SHP77 (cell line): Measurements from ENCODE around the gene SDCCAG8.
A peak's percentile ranks its signal among the peaks of the same experiment; 100 is the strongest.

Experiments used
- DNase-seq, 2 experiments: peaks; one replicate each; lab custom pipeline; 2025; lab: John Stamatoyannopoulos, UW

SDCCAG8 gene

DNA sequence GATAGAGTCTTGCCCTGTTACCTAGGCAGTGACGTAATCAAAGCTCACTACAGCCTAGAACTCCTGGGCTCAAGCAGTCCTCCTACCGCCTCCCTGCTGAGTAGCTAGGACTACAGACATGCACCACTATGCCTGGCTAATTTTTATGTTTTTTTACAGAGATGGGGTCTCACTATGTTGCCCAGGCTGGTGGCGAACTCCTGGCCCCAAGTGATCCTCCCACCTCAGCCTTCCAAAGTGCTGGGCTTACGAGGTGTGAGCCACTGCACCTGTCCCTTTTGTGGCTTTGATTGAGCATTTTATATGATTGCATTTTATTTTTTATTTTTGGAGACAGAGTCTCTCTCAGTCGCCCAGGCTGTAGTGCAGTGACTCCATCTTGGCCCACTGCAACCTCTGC, 25.8 kb downstream of the SDCCAG8 start:
- no peak for DNase-seq

DNA sequence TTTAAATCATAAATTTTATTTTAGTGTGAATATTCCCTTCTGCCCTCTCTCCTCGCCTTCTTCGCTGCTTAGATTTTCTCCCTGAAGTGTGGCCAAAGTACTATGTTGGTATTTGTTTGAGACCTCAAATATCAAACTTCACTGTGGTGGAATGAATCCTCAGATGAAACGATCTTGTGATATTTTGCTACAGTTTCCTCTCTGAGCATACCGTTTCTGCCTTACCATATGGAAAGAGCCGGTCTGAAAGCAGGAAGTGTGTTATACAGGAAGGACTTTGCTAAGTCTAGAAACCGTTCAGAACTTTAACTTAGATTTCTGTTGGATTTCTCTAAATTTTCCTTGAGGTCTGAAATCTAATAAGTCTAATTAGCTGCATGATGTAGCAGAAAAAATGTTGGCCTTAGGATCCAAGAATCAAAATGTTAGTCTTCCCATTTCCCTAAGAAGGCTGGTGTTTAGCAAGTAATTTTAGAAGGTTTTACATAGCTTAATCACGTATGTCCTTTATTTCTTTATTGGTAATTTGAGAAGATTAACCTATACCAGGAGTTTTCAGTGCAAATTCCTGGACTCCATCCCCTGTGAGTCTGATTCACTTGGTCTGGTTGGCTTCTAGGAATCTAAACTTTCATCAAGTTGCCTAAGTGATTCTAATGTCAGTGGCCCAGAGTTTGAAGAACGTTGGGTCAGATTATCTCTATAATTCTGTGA, 30.7 kb downstream of the SDCCAG8 start:
- DNase-seq, result no peak

DNA sequence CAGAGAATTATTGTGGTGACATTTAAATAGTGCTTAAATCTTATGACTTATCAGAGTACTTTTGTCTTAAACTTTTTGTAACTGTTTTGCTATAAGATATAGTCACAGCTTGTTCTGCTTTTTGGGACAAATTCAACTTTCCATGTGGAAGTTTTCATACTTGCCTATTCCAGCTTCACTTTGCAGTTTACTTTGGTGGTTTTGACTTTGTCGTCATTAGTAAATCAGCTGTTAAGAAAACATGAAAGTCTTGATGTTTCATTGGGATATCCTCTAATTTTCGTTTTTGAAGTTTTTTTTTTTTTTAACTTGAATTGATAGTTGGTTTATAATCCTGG, 31.3 kb downstream of the SDCCAG8 start:
- DNase-seq, result no peak

DNA sequence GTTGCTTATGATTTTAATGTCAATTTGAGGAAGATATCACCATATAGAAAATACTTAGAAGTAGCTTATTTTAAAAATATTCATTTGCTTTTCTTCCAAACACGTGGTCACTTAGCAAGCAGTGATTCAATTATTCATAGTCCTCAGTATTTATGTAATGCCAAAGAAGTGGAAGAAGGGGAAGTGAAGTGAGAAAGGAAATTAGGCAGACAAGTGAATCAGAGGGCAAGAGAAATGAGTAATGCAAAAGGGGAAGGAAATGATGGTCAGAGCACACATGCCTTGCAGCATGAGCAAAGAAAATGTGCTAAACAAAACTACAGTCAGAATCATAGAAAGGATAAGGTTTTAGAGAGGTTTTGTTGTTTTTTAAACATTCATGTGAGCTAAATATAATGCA, 31.8 kb downstream of the SDCCAG8 start:
- no peak for DNase-seq

DNA sequence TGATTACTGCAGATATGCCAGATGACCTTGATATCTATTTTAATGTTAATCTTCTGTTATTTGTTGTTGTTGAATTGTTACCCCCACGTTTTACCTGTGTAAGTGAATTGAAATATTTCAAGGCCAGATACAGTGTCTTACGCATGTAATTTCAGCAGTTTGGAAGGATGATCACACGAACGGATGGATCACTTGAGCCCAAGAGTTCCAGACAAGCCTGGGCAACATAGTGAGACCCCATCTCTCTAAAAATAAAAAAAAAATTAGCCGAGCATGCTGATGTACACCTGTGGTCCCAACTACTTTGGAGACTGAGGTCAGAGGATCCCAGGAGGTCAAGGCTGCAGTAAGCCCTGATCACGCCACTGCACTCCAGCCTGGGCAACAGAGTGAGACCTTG, 32.2 kb downstream of the SDCCAG8 start:
- no peak for DNase-seq

GRCh38 chr1:243291292-243291691, 35.5 kb downstream of the SDCCAG8 start:
- DNase-seq, result no peak

DNA sequence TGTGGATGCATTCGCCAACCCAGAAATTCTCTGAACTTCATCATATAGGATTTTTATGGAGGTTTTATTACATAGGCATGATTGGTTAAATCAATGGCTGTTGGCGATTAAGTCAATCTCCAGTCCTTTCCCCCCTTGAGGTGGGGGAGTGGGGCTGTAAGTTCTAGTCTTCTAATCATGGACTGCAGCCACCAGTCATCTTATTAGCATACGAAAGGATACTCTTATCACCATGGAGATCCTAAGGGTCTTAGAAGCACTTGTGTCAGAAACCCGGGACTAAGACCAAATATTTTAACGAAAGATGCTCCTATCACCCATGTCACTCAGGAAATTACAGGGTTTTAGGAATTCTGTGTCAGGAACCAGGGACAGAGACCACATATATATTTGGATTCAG, 36.3 kb downstream of the SDCCAG8 start:
- DNase-seq, result no peak

- no peak for DNase-seq
Observed at GRCh38 chr1:243293941-243294722, 38.3 kb downstream of the SDCCAG8 start.

- DNase-seq, result no peak
Observed at GRCh38 chr1:243294723-243295121, 38.9 kb downstream of the SDCCAG8 start.

- DNase-seq, result no peak
Observed at GRCh38 chr1:243299069-243299468, 43.2 kb downstream of the SDCCAG8 start.

DNA sequence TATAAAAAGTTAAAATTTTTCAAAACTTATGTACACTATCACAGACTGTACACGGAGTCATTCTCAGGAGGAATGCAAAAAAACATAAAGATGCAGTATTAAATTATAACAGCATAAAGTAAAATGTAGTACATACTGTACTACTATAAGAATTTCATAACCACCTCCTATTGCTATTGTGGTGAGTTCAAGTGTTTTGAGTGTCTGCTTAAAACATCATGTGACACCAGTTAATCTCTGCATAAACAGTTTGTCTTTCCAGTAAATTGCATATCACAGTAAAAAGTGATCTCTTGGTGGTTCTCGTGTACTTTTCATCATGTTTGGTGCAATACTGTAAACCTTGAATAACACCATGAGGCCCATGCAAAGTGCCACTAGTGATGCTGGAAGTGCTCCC, 45.2 kb downstream of the SDCCAG8 start:
- no peak for DNase-seq

- DNase-seq, result no peak
Observed at GRCh38 chr1:243311809-243312208, 56.0 kb downstream of the SDCCAG8 start.

DNA sequence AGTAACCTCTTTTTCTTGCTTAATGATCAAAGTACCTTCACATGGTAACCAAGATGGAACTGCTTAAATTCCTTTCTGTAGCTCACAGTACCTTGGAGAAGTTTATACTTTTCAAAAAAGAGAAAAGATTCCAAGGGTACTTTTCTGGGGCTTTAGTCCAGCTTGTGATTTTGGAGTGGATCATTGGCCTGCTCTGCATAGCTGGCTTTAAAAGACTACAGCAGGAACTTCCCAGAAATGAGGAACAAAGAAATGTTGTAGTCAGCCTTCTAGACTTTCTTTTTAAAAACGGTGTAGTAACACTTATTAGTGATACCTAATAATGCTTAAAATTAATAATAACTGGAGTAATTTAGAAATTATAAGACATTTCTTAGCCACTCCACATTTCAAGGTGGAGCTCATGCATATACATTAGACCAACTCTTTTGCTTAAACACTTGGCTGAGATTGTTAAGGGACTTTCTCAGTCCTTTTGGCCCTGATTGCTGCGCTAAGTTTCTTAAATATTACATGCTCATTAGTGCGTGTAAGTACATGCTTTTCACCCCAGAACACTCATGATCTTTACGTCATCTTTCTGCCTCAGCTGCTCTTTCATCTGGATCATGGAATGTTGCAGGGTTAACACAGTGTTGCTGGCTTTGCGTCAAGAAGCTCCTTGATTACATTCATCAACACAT, 57.3 kb downstream of the SDCCAG8 start:
- no peak for DNase-seq

GRCh38 chr1:243313635-243314536, 58.0 kb downstream of the SDCCAG8 start:
- DNase-seq, result no peak

DNA sequence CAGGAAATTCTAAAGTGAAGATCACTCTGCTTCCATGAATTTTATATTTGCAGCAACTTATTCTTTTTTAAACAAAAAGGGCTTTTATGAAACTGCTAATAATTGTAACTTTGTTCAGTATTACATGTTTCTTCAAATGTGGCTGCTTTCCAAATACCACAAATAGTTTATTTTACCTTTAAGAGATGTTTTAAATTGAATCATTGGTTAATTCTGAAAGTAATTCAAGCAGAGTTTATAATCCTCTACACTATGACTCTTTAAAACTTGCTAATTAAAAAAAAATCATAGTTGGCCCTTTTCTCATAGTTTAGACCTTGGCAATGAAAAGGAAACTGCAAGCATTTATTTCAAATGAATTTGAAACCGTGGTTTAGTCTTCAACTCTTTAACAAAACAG, 59.6 kb downstream of the SDCCAG8 start:
- DNase-seq, result no peak

DNA sequence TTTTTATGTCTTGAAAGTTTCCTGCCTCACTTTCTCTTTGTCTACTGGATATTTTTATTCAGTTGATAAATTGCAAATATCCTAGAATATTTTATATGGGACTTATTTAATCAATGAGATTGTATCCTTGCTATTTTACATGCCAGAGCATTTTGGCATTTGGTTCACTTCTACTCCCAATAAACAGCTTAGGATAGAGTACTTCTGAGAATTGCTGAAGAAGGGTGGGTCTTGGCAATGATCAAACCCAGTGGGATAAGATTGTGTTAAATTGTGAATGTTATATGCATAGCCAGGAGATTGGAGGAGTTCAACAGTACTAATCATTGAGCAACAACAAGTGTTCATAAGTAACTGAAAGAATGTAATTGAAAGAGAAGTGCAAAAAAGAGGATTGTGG, 60.1 kb downstream of the SDCCAG8 start:
- no peak for DNase-seq

DNA sequence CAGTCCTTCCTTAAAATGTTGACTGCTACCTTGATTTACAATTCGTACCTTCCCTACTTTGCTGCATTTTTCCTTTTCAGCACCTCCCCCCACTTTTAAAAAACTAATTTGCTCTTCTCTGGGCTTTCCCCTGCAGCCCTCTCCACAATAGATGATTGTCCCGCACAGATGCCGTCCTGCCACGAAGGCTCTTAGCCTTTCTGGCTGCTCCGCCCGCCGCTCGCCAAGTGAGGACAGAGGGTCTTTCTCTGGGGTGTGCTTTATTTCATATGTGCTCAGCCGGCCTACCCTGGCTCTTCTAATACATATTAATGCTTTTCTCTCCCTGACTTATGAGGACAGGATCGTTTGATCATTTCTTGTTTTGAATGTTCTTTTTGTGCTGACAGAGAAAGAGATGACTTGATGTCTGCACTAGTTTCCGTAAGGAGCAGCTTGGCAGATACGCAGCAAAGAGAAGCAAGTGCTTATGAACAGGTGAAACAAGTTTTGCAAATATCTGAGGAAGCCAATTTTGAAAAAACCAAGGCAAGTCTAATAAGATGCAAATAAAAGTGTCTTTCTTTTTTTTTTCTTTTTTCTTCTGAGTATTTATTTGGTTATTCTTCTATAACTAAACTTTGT, 60.6 kb downstream of the SDCCAG8 start:
- DNase-seq, result no peak

GRCh38 chr1:243320224-243320623, 64.4 kb downstream of the SDCCAG8 start:
- DNase-seq, result no peak

GRCh38 chr1:243322326-243322725, 66.5 kb downstream of the SDCCAG8 start:
- no peak for DNase-seq

DNA sequence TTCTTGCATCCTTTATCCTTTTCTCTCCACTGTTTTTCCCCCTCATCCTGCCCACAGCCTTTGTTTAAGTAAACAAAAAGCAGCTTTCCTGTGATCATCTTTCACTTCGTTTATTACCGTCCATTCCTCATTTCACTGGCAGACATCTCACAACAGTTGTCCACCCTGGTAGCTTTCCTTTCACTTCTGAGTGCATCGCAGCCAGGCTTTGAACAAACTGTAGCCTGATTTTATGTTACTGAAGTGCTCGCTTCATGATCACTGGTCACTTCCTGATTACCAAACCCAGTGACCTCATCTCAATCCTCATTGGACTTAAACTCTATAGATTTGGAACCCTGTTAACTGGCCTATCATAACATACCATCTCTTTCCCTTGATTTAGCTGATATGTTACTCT, 67.7 kb downstream of the SDCCAG8 start:
- DNase-seq, result no peak

GRCh38 chr1:243325305-243325890, 69.6 kb downstream of the SDCCAG8 start:
- peak; percentile 21 to 33 for DNase-seq
